NCI-H82 (cell line): ENCODE measurements around the gene DHRSX.
"Not testable (repeated sequence)": the region's sequence is repeated elsewhere in the genome, so short reads cannot be mapped to it uniquely, and the experiment has no call there.

Experiments used
- DNase-seq: peaks from one replicate; lab custom pipeline; 2025; lab: John Stamatoyannopoulos, UW

Gene DHRSX

GRCh38 chrX:2424317-2424716 is 76.5 kb downstream of the DHRSX start:
- DNase-seq, result no peak

DNA sequence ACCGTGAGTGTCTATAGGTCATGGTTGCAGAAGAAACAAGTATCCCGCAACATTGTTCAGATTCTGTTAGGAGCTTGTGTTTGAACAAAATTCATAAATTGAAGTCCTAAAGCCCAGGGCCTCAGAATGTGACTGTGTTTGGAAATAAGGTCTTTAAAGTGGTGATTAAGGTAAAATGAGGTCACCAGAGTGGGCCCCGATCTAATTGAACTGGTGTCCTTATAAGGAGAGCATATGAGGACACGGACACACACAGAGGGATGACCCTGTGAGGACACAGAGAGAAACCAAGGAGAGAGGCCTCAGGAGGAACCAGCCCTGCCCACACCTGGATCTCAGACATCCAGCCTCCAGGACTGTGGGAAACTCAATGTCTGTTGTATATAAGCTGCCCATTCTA is 76.9 kb downstream of the DHRSX start:
- no peak for DNase-seq

GRCh38 chrX:2423282-2423681 is 77.5 kb downstream of the DHRSX start:
- no peak for DNase-seq

DNA sequence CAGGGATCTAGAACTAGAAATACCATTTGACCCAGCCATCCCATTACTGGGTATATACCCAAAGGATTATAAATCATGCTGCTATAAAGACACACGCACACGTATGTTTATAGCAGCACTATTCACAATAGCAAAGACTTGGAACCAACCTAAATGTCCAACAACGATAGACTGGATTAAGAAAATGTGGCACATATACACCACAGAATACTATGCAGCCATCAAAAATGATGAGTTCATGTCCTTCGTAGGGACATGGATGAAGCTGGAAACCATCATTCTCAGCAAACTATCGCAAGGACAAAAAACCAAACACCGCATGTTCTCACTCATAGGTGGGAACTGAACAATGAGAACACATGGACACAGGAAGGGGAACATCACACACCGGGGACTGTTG is 81.4 kb downstream of the DHRSX start:
- DNase-seq, result not testable (repeated sequence)

DNA sequence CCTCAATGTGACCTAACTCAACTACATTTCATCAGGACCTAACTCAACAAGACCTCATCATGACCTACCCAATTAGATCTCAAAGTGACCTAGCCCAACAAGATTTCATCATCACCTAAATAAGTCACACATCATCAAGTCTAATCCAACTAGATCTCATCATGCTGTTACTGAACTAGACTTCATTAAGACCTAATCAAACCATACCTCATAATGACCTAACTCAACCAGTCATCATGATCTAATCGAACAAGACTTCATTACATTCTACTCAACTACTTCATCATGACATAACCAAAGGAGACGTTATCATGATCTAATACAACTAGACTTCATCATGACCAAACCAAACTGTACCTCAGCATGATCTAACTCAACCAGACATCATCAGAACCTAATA is 82.8 kb downstream of the DHRSX start:
- no peak for DNase-seq

DNA sequence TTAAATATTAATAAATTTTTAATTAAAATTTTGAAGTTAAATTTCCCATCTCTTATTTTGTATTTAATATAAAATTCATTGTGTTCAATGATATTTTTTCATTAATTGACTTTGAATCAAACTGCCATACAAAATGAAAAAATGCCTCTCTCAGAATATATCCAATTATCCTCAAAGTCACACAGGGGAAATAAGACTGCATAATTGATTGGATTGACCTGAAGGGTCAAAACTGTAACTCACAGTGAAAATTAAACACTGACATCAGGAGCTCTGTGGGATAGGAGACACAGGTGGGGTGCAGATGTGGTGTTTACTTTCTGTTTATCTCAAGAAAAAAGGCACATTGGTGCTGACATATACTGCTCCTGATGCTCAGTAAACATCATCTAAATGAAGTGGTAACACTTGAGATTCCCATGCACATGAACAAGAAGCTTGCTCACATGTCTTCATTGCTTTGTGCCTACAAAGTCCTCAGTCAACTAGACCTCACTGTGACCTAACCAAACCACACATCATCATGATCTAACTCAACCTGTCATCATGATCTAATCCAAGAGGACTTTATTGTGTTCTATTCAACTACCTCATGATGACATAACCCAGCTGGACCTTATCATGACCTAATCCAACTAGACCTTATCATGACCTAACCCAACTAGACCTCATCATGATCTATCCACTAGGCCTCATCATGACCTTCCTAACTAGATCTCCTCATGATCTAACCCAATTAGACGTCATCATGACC is 83.7 kb downstream of the DHRSX start:
- DNase-seq, result no peak

DNA sequence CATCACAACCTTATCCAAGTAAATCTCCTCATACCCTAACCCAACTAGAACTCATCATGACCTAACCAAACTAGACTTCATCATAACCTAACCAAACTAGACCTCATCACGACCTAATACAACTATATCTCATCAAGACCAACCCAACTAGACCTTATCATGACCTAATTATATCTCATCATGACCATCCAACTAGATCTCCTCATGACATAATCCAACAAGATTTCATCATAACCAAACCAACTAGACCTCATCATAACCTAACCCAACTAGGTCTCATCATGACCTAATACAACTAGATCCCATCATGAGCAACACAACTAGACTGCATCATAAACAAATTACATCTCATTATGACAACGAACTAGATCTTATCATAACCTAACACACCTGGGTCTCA is 86.4 kb downstream of the DHRSX start:
- no peak for DNase-seq

DNA sequence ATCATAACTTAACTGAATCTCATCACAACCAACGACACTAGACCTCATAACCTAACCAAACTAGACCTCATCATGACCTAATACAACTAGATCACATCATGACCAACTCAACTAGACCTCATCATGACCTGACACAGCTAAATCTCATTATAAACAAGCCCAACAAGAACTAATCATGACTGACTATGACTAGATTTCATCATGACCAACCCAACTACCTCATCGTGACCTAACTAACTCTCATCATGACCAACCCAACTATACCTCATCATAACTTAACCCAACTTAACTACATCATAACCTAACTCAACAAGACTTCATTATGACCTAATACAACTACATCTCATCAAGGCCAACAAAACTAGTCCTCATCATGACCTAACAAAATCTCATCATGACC is 86.8 kb downstream of the DHRSX start:
- DNase-seq, result no peak

GRCh38 chrX:2412131-2412530 is 88.6 kb downstream of the DHRSX start:
- no peak for DNase-seq

- DNase-seq, result no peak
These were observed 90.3 kb downstream of the DHRSX start for GRCh38 chrX:2410279-2411020.

DNA sequence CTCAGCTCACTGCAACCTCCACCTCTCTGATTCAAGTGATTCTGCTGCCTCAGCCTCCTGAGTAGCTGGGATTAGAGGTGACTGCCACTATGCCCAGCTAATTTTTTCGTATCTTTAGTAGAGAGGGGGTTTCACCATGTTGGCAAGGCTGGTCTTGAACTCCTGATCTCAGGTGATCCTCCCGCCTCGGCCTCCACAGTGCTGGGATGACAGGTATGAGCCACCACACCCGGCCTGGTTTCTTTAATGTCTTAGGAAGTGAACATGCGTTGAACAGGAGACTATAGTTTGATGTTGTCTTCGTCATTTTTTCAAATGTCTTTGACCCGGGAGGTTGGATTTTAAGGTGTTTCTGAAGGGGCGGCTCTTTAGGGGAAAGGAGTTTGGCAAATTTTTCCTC is 91.0 kb downstream of the DHRSX start:
- DNase-seq, result no peak

- DNase-seq, result no peak
These were observed 91.9 kb downstream of the DHRSX start for GRCh38 chrX:2408856-2409255.

GRCh38 chrX:2406891-2407518 is 93.8 kb downstream of the DHRSX start:
- no peak for DNase-seq

DNA sequence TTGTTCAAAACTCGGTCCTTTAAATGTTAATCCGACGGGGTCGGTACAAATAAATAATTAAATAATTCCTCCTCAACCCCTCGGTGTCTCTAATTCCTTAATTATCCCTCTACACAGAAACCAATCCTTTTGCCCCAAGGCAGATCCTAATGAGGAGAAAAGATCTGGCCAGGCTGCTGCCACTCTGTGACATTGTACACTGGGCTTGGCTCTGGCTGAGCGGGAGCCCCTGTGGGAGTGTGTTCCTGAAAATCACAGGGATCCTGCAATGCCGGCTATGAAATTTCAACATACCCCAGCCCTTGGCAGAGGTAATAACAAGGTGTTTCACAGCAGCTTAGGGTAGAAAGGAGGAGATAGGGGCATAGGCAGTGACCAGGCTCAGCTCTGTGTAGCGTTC is 96.0 kb downstream of the DHRSX start:
- no peak for DNase-seq

DNA sequence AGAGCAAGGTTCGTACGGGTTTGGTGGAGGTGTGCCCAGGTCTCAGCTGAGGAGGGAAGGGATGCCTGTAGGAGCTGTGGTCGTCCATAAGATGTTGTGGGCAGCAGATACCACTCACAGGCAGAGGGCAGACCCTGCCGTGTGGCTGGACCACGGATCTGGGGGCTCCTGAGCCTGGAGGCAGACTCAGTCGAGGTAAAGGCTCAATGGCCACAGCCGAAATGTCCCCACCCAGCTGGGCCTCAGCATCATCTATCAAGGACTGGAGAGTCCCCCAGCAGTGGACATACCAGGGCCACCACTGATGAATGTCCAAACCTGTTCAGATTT is 98.5 kb downstream of the DHRSX start:
- DNase-seq, result no peak

- DNase-seq, result no peak
These were observed 99.0 kb downstream of the DHRSX start for GRCh38 chrX:2401590-2402360.

DNA sequence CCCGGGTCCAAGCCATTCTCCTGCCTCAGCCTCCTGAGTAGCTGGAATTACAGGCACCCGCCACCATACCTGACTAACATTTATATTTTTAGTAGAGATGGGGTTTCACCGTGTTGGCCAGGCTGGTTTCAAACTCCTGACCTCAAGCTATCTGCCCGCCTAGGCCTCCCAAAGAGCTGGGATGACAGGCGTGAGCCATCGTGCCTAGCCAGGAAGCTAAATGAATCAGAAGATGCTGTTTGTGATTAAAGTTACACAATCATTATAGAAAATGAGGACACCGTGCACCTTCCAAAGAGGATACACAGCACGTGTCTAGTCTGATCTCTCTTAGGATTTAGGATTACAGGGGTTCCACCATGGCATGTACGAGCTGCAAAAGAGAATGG is 99.6 kb downstream of the DHRSX start:
- no peak for DNase-seq

GRCh38 chrX:2398064-2398656 is 102.6 kb downstream of the DHRSX start:
- DNase-seq, result no peak

- no peak for DNase-seq
These were observed 103.3 kb downstream of the DHRSX start for GRCh38 chrX:2397229-2398063.

GRCh38 chrX:2395261-2395992 is 105.3 kb downstream of the DHRSX start:
- DNase-seq, result no peak
